SU-DHL-6 (cell line): ENCODE results near the gene MTHFSD.

Experiments
- EZH2phosphoT487 ChIP-seq: fragments of 200-600 bp; sonication (generic), shearing (Covaris generic); conservative IDR thresholded peaks from 2 replicates; pipeline ENCODE4 v1.6.1; 2018; ENCODE audit warnings: mild to moderate bottlenecking, antibody characterized with exemption, low read length, moderate library complexity, mixed read lengths
- TF ChIP-seq, protein P1 (sequence below): fragments of 200-600 bp; sonication (generic); IDR thresholded peaks from one replicate; pipeline ENCODE4 v1.5.1; 2017; ENCODE audit warnings: antibody characterized with exemption, mild to moderate bottlenecking, low read length, moderate library complexity; ENCODE audit not compliant: insufficient read depth, poor library complexity, severe bottlenecking

DNA sequence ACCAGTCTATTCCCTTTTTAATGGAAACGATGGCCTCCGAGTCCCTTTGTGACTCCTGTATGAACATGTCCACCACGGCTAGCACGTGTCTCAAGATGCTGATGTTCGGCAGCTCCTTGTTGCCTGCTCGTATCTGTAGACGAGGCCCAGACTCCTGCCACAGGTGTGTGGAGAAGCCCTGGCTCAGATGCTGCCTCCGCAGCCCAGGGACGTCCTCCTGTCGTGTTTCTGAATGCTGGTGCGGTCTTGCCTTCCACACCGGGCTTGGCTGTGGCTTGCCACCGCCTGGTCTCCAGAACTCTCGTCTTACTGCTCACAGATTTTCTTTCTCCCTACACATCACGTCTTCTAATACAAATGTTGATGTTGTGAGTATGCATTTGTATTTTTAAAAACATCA lies 27.7 kb downstream of the MTHFSD start:
- TF ChIP-seq, protein P1, sequence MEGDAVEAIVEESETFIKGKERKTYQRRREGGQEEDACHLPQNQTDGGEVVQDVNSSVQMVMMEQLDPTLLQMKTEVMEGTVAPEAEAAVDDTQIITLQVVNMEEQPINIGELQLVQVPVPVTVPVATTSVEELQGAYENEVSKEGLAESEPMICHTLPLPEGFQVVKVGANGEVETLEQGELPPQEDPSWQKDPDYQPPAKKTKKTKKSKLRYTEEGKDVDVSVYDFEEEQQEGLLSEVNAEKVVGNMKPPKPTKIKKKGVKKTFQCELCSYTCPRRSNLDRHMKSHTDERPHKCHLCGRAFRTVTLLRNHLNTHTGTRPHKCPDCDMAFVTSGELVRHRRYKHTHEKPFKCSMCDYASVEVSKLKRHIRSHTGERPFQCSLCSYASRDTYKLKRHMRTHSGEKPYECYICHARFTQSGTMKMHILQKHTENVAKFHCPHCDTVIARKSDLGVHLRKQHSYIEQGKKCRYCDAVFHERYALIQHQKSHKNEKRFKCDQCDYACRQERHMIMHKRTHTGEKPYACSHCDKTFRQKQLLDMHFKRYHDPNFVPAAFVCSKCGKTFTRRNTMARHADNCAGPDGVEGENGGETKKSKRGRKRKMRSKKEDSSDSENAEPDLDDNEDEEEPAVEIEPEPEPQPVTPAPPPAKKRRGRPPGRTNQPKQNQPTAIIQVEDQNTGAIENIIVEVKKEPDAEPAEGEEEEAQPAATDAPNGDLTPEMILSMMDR = no peak
- no peak for TF ChIP-seq EZH2phosphoT487
